NCI-H1930 (cell line): ENCODE measurements around the gene CHAT.
A peak's percentile ranks its signal among the peaks of the same experiment; 100 is the strongest.
"Not testable (repeated sequence)": the region's sequence is repeated elsewhere in the genome, so short reads cannot be mapped to it uniquely, and the experiment has no call there.

Experiments used
- DNase-seq, 2 experiments: peaks; one replicate each; lab custom pipeline; 2025; lab: John Stamatoyannopoulos, UW

CHAT gene

DNA sequence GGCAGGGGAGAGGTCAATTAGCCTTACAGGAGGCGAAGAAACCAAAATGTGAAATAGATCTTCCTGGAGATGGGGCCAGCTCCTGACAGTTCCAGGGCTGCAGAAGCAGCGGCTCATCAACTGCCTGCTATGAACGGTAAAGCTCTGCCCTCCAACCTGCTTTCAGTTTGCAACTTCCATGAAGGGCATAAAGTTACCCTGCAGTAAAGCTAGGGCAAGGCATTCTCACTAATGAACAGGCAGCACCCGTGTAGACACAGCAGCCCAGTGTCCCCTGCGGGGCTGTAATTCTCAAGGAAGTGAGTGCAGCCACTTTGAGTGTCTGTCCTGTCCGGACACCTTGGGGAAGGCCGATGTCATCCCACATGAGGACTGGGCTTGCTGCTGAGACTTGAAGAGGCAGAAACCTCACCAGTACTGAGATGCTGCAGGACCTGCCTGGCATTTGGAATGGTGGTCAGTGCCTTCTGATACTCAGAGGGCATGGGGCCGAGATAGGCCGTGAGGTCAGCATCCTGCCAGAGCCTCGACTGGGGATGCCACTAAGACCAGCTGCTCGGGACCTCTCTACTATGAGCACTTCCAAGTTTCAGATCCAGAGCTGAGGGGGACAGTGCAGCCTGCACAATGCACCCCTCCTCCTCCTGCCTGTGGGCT, 39.6 kb downstream of the CHAT start:
- DNase-seq: no peak

DNA sequence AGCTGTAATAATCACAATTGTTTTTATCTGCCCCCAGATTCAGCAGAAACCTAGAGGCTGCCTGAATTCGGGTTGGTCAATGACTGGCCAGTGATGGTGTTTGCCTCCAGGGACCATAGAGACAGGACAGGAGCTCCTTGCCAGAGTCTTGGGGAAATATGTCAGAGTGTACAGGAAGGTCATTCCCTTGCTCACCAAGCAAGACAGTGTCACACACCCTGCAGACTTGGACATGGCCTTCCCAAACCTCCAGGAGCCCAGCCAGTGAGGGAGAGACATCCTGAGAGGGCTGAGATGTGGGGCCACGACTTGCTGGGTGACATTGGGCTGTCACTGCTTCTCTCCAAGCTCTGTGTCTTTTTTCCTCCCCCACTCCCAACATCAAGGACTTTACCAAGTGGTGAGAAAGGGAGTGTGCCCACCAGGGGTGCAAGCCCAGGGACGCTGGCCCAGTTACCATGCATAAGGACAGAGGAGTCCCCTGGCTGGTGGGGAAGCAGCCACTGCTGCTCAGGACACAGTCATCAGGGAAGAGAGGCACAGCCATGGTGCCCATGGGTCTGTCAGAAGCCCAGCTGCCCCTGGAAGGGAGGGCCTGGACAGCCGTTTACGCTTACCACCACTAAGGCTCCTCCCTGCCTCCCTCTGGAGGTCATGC, 40.3 kb downstream of the CHAT start:
- no peak for DNase-seq

- no peak for DNase-seq
Observed at GRCh38 chr10:49655099-49655498, 41.3 kb downstream of the CHAT start.

- DNase-seq: no peak
Observed at GRCh38 chr10:49656845-49657493, 43.1 kb downstream of the CHAT start.

DNA sequence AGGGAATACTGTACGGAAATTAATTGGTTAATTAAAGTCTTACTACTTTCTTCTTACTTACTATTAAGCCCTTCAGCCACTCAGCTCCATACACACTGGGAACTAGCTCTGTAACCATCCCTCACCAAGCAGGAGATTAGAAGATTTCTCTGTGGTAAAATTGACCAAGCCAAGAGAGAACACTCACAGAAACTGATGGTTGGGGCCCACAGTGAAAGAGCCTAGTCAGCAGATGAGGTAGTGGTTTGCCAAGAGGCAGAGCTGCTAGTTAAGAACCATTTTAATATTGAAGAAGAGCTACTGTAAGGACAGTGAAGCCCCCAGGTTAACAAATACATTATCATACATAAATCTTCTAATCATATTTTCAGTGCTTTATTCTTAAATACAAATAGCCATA, 43.8 kb downstream of the CHAT start:
- no peak for DNase-seq

DNA sequence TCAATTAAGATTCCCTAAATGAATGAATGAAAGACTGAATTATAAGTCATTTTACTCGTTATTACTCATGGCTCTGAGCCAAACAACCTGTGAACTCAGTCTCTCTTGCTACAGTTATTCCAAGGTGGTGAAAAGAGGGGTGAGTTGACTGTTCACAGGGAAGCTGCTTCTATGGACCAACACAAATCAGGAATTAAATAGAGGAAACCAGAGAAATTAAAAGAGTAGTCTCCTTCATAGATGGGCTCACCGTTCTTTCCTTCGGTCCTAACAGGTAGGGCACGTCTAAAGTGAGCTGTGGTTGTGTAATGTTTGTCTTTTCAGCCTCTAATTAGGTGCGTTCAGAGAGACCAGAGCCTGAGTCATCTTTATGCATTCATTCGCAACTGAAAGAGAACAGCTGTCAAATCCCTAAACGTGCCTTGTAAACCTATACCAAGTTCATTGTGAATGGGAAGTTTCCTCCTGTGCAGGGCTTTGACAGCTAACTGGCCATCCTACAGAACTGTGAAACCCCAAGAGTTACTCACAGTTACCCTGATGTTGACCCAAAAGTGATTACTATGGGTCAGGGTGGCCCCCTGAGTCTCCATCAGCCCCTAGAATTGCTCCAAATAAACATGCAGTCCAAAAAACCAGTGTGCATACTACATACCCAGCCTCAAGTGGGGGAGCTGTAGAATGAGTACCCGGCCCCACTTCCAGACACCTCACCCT, 47.5 kb downstream of the CHAT start:
- no peak for DNase-seq

DNA sequence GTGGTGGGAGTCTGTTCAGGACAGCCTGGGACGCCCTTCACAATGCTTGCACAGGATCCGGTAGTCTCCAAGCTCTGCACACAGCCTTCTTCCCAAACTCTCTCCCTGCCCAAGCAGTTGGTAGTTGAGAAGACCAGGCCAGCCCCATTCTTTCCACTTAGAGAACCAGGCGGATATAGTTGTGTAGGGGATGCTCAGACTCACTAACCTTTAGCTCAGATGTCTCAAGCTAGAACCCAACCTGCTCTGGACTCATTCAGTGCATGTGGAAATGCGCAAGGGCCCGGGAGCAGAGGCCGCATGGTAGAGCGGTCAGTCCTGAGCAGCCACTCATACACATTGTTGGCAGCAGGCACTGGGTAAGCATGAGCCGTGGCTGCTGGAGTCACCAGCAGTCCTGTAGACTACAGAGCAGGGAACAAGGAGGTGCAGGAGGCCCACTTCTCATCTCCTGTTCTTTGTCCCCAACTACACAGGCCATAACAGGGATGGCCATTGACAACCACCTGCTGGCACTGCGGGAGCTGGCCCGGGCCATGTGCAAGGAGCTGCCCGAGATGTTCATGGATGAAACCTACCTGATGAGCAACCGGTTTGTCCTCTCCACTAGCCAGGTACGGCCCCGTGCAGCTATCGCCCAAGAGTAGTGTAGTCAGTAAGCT, 48.5 kb downstream of the CHAT start:
- no peak for DNase-seq

DNA sequence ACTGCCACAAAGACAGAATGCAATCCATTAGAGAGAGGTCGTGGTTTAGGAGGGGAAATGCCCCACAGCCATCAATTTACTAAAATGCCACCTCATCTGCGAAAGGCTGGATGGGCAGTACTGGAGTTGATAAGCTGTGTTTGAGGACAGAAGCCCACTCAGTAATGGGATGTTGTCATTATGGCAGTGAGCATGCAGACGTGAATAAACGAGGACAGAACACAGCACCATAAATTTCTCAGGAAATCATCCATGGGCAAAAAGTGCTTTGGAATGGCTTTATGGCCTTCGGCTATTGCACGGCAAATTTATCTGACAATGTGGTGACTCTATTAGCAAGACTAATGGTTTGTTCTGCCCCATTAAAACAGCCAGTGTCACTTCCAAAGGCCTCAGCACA, 49.8 kb downstream of the CHAT start:
- no peak for DNase-seq

GRCh38 chr10:49664006-49664841, 50.4 kb downstream of the CHAT start:
- DNase-seq: no peak

- no peak for DNase-seq
Observed at GRCh38 chr10:49664842-49665355, 51.1 kb downstream of the CHAT start.

- no peak for DNase-seq
Observed at GRCh38 chr10:49666054-49666615, 52.3 kb downstream of the CHAT start.

DNA sequence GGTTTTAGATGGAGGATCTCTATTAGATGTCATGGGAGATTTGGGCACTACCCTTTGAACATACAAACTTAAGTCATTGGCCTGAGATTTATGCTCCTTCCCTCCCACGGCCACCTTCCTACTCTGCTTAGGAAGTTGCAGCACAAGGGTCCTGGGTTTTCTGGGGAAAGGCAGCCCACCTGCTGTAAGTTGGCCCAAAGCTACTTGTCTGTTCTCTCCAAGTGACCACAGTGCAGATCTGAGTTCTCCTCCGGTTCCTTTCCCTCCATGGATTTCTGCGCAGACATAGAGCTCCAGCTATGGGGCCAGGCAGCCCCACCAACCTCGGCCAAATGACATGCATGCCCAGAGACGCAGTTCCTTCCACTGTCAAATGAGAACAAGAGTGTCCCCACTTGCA, 52.8 kb downstream of the CHAT start:
- no peak for DNase-seq

DNA sequence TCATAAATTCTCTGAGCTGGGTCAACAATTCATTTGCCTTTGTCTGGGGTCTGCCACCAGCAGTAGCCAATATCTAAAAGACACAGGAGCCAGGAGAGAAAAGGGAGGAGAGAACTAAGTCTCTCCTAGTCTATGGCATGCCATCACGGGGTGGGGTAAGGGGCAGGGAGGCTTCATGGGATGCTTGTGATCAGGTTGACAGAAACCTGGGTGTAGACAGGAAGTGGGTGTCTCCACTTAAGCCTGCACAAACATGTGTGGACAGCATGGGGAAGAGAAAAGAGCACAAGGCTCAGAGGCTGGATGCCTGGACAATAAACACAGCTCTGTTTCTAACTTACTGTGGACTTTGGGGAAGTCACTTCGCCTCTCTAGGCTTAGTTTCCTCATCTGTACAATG, 54.2 kb downstream of the CHAT start:
- DNase-seq: no peak

DNA sequence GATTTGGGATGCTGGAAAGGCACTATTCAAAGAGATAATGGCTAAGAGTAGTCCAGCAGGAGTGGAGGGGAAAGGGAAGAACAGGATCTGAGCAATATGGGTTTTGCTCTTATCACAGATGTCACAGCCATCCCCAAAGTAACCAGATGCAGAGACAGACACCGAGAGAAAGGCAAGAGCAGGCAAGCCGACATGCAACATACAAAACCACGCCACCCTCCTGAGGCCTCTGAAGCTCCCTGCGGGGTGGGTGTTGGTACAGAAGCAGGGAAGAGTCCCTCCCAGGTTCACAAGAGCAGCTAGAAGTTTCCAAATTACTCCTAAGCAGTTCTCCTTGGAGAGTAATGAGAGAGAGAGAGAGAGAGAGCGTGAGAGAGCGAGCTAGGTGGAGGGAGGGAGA, 54.8 kb downstream of the CHAT start:
- DNase-seq: no peak

- DNase-seq: no peak
Observed at GRCh38 chr10:49678827-49679479, 65.1 kb downstream of the CHAT start.

- peak; percentile 51 for DNase-seq
Observed at GRCh38 chr10:49679480-49679893, 65.7 kb downstream of the CHAT start, which contains the start of gene C10orf53. Gene C10orf53 (plus strand): TSS chr10:49679651. CDS start chr10:49679698, 47 bp downstream.

GRCh38 chr10:49682449-49682848, 68.6 kb downstream of the CHAT start:
- DNase-seq: not testable (repeated sequence)

DNA sequence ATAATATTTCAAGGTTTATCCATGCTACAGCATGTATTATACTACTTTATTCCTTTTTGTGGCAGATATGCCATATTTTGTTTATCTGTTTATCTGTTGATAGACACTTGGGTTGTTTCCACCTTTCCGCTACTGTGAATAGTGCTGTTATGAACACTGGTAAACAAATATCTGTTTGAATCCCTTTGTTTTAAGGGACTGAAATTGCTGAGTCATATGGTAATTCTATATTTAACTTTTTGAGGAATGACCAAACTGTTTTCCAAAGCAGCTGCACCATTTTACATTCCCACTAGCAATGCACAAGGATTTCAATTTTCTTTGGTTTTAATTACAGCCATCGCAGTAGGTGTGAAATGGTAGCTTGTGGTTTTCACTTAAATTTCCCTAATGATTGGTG, 69.0 kb downstream of the CHAT start:
- DNase-seq: no peak

DNA sequence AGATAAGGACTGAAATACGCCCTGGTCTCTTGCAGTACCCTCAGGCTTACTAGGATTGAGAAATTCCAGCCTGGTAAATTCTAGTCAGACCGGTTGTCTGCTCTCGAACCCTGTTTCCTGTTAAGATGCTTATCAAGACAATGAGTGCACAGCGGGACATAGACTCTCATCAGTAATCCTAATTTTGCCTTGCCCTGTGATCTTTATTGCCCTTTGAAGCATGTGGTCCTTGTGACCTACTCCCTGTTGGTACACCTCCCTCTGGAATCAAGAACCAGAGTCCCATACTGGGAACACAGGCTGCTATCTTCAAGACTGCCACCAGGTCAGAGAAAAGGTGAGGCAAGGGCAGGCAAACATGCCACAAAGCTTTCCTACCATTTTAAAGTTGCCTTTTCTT, 72.8 kb downstream of the CHAT start:
- no peak for DNase-seq

GRCh38 chr10:49688261-49688846, 74.5 kb downstream of the CHAT start:
- DNase-seq: no peak
